GM21381 (cell line): ENCODE data around the gene SIVA1.
"Not testable (repeated sequence)": the region's sequence is repeated elsewhere in the genome, so short reads cannot be mapped to it uniquely, and the experiment has no call there.

ENCODE experiments used
- ATAC-seq: cut with Tn5 transposase; IDR thresholded peaks from one replicate; pipeline ENCODE4 v1.9.1; 2021; ENCODE audit warnings: mild to moderate bottlenecking, moderate library complexity; ENCODE audit not compliant: unreplicated experiment

The SIVA1 gene

GRCh38 chr14:104750056-104750752, 2.7 kb upstream of the SIVA1 start:
- ATAC-seq, result no peak

GRCh38 chr14:104750753-104751057, 2.2 kb upstream of the SIVA1 start:
- ATAC-seq, result not testable (repeated sequence)

GRCh38 chr14:104751539-104752422, 1.2 kb upstream of the SIVA1 start:
- ATAC-seq, result no peak

GRCh38 chr14:104752423-104752734, 568 bp upstream of the SIVA1 start:
- peak; percentile 0 for ATAC-seq

GRCh38 chr14:104753528-104754212, 723 bp downstream of the SIVA1 start:
- ATAC-seq, result no peak

- no peak for ATAC-seq
These were observed 1.4 kb downstream of the SIVA1 start for GRCh38 chr14:104754213-104754851.

GRCh38 chr14:104755621-104756020, 2.7 kb downstream of the SIVA1 start:
- ATAC-seq, result no peak

- no peak for ATAC-seq
These were observed 3.7 kb downstream of the SIVA1 start for GRCh38 chr14:104756477-104757237.

- no peak for ATAC-seq
These were observed 4.3 kb downstream of the SIVA1 start for GRCh38 chr14:104757238-104757585.

- ATAC-seq, result no peak
These were observed 4.9 kb downstream of the SIVA1 start for GRCh38 chr14:104757681-104758392.

- no peak for ATAC-seq
These were observed 6.3 kb downstream of the SIVA1 start for GRCh38 chr14:104758981-104759969.

- ATAC-seq, result no peak
These were observed 12.6 kb downstream of the SIVA1 start for GRCh38 chr14:104765517-104765916.

- ATAC-seq, result no peak
These were observed 13.4 kb downstream of the SIVA1 start for GRCh38 chr14:104766256-104766862.

- no peak for ATAC-seq
These were observed 14.1 kb downstream of the SIVA1 start for GRCh38 chr14:104766863-104767633.

- ATAC-seq, result no peak
These were observed 14.6 kb downstream of the SIVA1 start for GRCh38 chr14:104767634-104767918.

GRCh38 chr14:104768437-104769323, 15.7 kb downstream of the SIVA1 start:
- ATAC-seq, result no peak
